Measurements from ENCODE around the gene HHEX.

Gene HHEX

GRCh38 chr10:92695679-92696605 is 6.2 kb downstream of the HHEX start:
- no peak for DNase-seq

DNA sequence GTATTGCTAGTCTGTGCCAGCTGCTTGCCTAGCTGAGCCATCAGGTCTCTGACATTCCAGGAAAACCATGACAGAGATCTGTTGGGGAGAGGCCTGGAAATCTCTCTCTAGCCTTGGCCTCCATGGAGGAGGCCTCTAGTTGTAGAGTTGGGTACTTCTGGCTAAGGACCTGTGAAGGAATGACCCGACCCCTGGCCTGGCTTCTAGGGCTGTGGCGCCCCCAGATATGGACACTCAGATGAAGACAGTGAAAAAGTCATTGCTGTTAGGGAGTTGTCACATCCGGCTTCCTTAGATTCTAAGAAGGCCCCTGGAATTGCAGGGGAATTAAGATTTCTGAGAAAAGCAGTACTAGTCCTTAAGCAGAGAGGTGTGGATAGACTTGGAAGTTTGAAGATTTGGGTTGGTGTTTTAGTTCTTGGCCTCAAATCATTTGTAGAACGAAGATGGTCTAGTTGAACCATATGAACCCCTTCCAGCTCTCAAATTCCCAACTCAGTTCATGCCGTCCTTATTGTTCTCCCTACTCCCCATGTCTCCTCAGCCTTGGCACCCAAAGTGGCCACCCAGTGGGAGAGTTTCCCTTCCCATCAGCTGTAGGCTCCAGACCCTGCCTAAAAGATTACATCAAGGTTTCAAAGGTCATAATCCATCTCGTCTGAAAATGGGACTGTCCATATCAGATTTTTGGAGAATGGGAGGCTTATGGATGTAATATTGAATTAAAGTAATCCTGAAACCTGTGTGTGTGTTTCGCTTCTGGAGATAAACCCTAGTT is 7.0 kb downstream of the HHEX start:
- DNase-seq = no peak

- DNase-seq = no peak
Measured at GRCh38 chr10:92697663-92698511, 8.1 kb downstream of the HHEX start.

DNA sequence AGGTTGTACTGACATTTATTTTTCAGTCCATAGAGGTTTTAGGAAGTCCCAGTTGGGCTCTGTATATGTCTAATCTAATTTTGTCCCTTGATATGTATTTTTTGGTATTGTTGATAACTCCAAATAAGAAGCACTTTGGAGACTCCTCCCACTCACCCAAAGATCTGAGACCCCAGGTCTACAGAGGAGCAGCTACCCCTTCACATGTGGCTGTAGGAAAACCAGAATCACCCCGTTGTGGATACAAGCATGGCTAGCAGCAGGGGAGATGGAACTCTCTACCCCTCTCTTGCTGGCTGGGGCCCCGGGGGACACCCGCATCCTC is 9.4 kb downstream of the HHEX start:
- no peak for DNase-seq

GRCh38 chr10:92699518-92700381 is 10.0 kb downstream of the HHEX start:
- DNase-seq = no peak

DNA sequence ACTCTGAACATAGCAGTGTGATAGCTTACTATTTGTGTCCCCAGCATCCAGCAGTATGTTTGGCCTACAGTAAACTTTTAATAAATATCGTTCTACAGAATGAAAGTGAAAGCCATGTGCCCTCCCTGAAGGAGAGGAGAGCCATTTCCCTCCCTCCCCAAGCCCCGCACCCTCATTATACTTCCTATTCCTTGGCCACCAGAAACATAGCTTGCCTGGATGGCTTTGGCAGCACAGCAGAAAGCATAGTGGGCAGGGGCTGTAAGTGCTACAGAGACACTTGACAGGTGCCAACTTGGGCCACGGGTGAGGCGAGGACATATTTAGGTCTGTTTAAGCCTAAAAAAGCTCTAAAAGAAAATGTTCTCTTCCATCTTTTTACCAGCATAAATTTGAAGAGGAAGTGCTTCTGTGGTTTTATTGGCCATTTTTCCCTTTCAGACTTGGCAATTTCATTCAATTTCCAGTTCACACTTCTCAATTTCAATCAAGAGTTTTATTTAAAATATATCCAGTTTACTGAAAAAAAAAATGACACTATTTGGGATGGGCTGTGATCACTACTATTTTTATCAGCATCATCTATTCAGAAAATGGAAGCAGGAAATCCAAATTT is 12.7 kb downstream of the HHEX start:
- DNase-seq = no peak

GRCh38 chr10:92712016-92712889 is 22.5 kb downstream of the HHEX start:
- no peak for DNase-seq

- DNase-seq = no peak
Measured at GRCh38 chr10:92714152-92714845, 24.5 kb downstream of the HHEX start.

- DNase-seq = no peak
Measured at GRCh38 chr10:92714872-92715271, 25.1 kb downstream of the HHEX start.

DNA sequence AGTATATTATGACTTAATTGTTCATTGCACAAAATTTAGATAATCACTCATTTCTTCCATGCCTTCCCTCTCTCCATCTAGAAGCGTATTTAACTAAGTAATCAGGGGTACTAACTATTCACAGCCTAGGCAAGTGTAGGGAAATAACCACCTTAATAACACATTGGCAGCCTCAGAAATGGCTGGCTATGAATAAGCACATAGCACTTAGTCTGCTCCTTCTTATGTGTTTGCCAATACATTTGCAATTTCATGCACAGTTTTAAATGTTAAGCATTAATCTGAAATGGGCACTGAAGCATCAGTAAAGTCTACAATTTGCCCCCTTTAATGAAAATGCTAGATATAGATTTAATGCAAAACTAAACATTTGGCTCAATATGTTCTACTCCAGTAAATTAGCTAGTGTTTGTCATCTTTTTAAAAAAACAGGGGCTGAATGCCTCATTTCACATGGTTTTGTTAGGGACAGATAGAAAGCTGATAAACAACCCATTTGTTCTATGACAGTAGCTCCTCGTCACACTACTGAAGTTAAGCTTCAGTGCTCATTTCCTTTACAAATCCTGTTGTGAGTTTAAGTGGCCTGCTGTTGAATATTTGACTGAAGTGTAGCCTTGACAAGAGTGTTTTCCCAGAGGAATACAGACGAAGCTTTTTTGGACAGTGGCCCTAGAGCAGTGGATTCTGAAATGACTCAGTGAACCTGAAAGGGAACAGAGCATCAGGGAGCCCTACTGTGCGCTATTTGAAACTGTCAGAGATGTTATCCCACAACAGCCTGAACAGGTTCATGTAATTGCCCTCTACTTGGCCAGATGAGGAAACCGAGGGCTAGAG is 30.5 kb downstream of the HHEX start:
- DNase-seq = no peak

- no peak for DNase-seq
Measured at GRCh38 chr10:92720831-92721165, 31.0 kb downstream of the HHEX start.

DNA sequence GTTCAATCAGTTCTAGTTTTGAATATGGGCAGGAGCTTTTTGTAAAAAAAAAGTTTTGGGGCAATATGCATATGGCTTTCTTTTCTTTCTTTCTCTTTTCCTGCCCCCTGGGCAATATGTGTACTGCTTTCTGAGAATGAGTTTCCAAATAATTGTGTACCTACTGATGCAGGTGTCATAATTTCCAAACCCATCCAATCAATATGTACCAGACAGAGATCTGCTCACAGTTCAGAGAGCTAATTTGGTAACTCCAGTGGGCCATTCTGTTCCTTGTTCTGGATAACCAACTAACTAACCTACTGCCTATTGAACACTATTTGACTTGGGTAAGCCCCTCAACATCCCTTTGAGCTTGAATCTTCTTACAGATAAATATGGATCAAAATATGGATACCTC is 32.6 kb downstream of the HHEX start:
- no peak for DNase-seq

GRCh38 chr10:92727141-92727540 is 37.4 kb downstream of the HHEX start:
- no peak for DNase-seq

GRCh38 chr10:92727550-92727949 is 37.8 kb downstream of the HHEX start:
- DNase-seq = no peak

DNA sequence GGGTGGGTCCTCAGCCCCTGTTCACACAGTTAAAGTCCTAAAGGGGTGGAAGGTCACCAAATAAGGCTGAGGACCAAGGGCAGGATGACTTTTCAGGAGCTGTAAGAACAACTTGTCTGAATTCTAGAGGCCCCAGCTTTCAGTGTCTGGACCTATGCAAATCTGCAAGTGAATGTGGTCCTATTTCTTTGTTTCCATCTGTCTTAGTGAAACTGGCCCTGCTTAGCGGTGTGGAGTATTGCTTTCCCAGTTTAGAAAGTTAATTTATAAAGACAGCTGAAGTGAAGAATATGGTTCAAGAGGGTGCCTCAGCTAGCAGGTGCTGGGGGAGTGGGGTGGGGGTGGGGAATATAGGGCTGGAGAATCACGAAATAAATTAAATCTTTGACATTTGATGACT is 40.1 kb downstream of the HHEX start:
- DNase-seq = no peak

DNA sequence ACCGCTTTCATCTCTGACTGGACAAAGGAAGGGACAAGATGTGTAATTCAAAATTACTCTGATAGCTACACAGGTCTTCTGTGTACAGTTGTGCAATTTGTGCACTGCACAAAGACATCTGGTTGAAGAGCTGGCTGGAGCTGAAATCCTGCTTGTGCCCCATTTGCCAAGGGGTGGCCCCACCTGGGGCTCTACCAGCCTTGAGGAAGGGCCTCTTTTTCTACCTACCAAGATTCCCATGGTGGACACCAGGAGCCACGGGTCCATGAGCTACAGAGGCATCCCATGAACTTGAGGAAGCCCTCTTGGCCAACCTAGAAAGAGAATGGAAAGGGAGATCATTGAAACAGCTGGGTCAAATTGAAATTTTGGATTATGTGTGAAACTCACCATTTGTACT is 43.2 kb downstream of the HHEX start:
- DNase-seq = no peak

DNA sequence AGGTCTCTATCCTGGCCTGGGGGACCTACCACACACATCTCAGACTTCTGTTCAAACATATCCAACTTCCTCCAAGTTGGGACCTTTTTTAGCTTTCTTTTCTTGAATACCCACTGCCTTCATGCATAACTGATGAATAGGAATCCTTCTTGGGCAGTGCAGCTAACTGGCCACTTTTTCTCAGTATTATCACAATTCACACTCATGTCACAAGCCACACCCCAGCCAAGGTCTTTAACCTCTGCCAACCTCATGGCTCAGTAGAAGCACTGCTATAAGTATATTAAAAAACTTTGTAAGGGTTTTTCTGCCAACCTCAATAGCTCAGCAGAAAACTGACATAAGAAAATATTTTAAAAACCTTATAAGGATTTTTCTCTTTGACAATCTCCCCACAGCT is 44.5 kb downstream of the HHEX start:
- no peak for DNase-seq

DNA sequence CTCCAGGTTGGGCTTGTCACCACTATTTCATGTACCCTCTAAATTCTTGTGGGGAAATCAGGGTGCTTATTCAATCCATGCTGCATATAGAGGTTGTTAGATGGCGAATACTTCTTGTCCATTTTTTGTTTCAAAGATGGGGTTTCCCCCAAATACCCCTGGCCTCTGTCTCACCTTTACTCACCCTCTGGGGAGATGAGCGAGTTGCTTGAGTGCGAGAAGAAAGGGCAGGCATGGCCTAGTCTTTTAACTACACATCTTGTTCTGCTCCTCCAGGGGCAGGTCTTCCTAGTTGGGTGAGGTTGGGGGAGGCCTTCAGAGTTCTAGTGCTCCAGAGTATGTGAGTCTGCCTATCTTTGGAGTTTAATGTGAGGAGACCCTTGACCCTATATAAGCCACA is 46.2 kb downstream of the HHEX start:
- DNase-seq = no peak

GRCh38 chr10:92737484-92737883 is 47.7 kb downstream of the HHEX start:
- DNase-seq = no peak

Data from activated CD8-positive, alpha-beta memory T cell treated with anti-CD3 and anti-CD28 coated beads, Interleukin-2, amount 50 U/mL, for 4 hours (primary cell).